ENCODE measurements around the gene JAG2. TPM values are rescaled to one million over a fixed set of nuclear protein-coding genes. Genes with fewer than 3 reads are reported as not detected.

Gene JAG2
- polyA plus RNA-seq, 1 donor = 52.1 TPM

- DNase-seq = no peak
Observed at GRCh38 chr14:105181549-105182295, 13.1 kb upstream of the JAG2 start.

DNA sequence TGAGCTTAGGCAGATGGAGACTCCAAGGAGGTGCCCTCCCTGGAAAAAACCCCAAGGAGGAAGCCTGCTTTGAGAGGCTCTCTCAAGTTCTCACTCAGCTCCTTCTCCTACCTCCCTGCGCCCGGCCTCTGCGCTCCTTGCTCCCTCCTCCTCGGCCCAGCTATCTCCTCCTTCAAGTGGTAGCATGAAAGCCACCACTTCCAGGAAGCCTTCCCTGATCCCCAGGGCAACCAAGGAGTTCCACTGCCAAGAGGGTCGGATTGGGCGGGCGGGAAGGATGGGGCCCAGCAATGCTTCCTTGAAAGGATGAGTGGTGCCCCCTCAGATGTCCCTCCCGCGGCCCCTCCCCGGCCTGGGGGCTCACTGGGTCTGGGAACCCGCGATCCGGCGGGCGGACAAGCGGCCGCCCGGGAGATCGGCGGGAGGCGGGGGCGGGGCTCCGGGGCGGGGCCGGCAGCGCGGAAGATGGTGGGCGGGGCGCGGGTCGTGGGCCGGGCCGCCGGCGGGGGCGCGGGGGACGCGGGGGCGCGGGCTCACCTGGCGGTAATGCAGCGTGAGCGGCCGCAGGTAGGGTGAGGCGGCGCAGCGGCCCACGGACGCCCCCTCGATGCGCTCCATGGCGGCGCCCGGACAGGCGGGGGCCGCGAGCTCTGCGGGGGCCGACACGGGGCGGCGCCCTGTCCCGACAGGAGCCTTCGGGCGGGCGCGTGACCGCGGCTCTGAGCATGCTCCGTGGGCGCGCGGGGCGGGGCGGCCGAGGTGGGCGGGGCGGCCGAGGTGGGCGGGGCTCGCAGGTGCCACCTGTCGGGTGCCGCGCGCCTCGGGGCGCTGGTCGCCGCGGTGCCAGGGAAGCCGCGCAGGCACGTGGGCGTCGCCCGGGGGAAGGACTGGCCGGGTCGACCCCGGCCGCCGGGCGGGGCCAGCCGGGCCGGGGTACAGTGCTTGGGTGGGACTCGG is 12.3 kb upstream of the JAG2 start, which contains the start of gene NUDT14:
TSS of gene NUDT14 (minus strand) at position 721 of the 957 bp plus-strand sequence. CDS start at position 618, 103 bp downstream.
- no peak for DNase-seq

GRCh38 chr14:105179191-105179590 is 10.6 kb upstream of the JAG2 start:
- no peak for DNase-seq

DNA sequence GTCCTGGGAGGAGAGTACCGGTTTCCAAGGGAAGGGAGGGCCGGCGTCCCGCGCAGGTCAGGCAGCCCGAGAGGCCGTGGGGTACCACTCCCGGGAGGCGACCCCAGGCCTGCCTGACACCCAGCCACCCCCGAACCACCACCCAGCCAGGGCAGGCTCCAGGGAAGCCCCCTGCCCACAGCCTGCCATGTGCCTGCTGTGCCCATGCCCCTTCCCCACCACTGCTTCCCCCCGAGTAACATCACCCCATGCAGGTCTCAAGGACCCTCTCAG is 10.2 kb upstream of the JAG2 start:
- DNase-seq = no peak

DNA sequence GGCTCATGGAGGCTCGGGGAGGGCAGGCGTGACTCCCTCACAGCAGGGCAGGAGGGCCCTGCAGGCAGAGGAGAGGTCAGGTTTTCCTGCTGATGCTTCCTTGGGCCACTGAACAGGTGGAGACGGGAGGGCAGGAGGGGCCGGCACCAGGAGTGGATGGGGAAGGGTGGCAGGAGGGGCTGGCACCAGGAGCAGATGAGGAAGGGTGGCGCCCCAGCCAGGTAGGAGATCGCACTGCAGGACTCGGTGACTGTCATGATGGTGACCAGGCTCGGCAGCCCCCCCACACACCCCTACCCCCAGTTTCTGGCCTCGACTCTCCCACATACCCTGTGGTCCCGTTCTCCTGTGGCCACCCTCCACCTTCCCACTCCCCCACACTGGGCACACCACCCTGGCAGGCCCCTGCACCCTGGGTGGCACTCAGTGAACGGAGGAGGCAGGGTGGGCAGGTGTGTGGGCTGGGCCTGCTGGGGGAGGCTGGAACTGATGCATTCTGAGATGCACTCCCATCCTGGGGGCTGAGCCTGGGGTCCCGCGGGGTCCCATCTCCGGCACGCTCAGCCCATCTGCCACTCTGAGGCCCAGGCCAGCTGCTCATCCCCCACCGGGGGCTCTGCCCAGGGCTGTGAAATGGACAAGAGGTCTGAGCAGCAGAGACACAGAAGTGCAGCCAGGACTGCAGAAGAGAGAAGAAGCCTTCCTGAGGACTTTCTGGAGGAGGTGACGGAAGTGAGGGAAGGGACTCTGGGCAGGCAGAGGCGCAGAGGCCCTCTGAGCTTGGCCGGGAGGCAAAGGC is 9.7 kb upstream of the JAG2 start:
- no peak for DNase-seq

- no peak for DNase-seq
Observed at GRCh38 chr14:105177082-105177481, 8.5 kb upstream of the JAG2 start.

DNA sequence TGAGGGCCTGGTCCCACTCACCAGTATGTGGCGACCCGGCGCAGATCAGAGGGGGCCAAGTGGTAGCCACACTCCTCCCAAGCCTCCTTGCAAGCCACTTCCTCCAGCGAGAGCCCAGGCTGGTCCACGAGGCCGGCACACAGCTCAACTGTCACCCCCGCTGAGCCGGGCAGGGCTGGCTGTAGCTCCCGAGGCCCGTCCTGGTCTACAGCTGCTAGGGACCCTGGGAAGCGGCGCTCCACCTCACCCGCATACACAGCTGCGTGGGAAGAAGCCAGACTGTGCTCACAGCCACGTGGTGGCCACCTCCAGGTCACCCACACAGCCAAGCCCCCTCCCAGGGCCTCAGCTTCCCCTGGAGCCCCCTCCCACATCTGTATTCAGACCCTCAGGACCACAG is 7.9 kb upstream of the JAG2 start:
- no peak for DNase-seq

GRCh38 chr14:105173901-105174894 is 5.6 kb upstream of the JAG2 start:
- DNase-seq = no peak

- no peak for DNase-seq
Observed at GRCh38 chr14:105173145-105173544, 4.6 kb upstream of the JAG2 start.

DNA sequence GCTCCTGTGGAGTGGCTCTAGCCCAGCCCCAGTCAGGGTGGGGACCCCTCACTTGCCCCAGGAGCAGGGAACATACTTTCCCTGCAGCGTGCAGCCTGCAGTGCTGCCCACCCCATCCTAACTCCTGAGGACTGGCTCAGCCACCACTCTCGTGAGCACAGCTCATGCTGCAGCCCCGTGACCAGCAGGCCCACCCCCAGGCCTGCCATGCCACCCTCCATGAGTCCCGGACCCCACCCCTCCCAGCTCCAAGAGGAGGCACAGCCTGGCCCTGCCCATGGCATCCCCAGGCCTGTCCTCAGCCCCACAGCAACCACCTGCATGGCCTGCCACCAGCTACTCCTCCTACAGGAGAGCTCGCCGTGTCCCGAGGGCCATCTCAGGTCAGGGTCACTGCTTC is 3.9 kb upstream of the JAG2 start:
- DNase-seq = no peak

DNA sequence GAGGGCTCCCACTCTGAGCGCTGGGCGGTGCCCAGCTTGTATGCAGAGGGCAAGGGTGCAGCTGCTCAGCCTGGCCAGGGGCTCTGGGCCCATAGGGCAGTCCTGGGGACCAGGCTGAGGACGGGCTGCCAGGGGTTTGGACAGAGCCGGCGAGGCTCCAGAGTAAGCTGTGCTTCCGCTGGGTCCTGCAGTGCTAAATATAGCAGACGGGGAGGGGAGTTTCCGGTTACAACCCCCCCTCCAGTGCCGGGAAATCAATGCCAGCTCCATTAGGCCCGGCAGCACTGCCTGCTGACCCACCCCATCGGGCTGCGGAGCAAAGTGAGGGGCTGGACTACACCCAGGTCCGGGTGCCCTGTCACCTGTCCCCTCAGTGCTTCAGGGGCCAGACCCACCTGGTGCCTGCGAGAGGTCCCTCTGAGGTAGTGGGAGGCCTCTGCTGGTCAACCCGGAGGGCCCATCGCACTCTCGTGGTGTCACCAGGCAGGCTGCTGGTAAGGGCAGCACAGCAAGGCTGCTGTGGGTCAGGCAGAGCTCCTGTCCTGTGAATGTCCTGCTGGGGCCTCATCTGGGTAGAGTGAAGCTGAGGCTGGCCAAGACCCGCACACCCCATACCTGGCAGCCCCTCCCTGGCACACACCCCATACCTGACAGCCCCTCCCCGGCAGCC is 2.6 kb upstream of the JAG2 start:
- DNase-seq = no peak

- DNase-seq = no peak
Observed at GRCh38 chr14:105169776-105170655, 1.4 kb upstream of the JAG2 start.

DNA sequence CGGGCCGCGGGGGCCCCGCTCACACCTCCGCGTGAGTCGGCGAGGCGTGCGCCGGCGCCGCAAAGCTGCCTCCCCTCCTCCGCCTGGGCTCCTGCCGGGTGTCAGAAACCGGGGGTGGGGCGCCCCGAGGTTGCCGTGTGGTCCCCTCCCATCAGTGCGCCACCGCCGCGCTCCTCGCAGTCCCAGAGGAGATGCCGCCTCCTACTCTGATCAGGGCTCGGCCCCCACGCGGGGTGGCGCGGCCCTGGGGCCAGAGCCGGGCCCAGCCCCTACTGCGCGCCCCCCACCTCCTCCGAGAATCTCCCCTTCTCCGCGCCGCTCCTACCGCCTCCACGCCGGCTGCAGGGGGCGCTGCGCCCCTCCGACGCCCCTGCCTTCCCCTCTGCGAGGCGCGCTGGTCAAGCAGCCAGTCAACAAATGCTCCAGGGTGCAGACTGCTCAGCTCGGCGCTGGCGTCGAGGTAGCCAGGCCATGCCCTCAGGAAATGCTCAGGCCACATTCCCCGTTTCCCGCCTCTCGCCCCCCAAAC is 467 bp upstream of the JAG2 start:
- DNase-seq = no peak

GRCh38 chr14:105168093-105168420 is 519 bp downstream of the JAG2 start:
- no peak for DNase-seq

DNA sequence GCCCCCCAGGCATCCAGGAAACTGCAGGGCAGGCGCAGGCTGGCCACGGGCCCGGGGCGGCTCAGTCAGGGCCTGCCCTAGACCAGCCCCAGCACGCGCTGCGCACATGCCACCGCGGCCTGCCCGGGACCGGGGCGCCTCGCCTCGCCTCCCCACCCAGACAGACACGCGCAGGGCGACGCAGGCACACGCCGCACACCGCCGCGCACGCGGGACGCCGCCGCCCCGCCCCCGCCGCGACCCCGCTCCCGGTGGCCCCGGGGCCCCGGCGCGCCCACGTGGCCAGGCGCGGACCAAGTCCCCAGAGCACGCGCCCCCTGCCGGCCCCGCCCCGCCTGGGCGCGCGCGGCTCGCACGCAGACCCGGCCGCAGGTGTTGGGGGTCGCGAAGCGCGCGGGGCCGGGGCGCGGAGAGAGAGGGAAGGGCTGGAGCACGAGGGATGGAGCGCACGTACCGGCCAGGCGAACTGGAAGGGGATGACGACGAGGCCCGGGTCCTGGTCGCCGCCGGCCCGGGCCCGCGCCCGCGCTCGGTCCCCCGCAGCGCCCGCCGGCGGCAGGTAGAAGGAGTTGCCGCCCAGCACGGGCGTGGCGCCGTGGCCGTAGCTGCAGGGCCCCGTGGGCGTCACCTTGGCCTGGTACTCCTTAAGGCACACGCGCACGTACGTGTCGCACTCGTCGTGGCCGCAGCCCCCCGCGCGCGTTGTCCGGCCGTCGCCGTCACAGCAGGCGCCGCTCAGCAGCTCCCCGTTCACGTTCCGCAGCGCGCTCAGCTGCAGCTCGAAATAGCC is 1.1 kb downstream of the JAG2 start:
- no peak for DNase-seq

DNA sequence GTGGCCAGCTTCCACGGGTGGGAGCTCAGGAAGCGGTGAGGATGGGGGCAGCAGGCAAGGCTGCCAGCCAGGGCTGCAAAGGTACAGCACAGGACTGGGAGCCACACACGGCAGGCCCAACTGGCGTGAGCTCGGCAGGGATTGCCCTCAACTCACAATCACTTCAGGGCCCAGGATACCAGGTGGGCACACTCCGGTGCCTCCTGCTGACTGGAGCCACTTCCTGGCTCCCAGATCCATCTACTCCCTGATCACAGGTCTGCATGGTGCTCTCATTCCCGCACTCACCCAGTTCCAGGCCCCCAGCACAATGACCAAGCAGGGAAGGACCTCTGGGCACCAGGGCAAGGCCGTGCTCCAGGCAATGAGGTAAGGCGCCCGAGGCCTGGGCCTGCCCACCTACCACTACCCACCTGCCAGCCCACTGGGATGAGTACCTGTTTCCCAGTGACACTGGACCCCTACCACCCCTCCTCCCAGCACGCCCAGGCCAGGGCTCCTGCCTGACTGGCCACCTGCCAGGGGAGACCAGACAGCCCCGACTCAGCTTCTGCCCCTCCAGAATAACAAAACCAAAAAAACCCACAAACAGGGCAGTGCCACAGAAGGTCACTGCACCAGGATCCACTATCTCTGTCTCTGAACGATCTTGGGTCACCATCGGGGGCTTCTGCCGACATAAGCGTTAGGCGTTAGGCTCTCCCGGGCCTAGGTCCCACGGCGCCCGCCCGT is 1.8 kb downstream of the JAG2 start:
- no peak for DNase-seq

DNA sequence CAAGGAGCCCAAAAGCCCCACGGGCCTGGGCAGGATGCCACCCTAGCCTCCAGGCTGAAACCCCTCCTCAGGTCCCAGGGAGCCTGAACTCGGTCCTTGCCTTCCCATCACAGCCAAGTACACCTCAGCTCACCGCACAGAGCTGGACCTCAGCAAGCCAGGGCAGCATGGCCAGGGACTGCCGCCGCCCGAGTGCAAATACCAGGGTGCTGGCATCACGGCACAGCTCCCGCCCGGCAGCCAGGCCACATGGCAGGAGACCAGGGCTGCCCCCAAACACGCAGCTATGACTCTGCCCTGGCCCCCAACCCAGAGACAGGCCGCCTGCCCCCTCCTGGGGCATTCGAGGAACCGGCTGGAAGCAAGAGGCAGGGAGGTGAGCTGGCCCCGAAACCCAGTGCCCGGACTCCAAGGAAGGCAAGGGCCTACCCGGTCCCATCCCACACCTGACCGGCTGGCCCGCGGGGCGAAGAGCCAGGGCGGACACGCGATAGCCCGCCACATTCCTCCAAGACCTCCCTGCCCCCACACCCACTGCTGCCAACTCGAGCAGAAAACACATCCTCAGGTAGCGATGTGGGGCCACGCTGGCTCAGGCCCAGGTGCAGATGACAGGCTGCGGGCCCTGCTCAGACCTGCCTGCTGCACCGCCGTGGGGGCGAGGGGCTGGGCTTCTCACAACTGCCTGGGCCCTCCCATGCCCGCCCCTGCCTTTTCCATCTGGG is 2.7 kb downstream of the JAG2 start:
- DNase-seq = no peak

Measured in hindlimb muscle (tissue), 1 donor.